HepG2 (cell line): ENCODE measurements around the gene PIEZO1. TPM values are rescaled to one million over a fixed set of nuclear protein-coding genes. Genes with fewer than 3 reads are reported as not detected.

Source experiments
- ATAD3A ChIP-seq: sonication (generic); formaldehyde crosslinking; IDR thresholded peaks from 2 replicates; pipeline ENCODE4 v1.4.0; 2020; ENCODE audit warnings: missing genetic modification reagents
- DMAP1 ChIP-seq: IDR thresholded peaks from 2 replicates; pipeline ENCODE4 v1.6.1; 2016
- SIX4 ChIP-seq: sonication (generic); formaldehyde crosslinking; IDR thresholded peaks from 2 replicates; pipeline ENCODE4 v1.4.0; 2020; ENCODE audit warnings: missing genetic modification reagents
- ZFP82 ChIP-seq: sonication (generic); formaldehyde crosslinking; IDR thresholded peaks from 2 replicates; pipeline ENCODE4 v1.5.1; 2020; ENCODE audit warnings: mild to moderate bottlenecking, missing genetic modification reagents, borderline replicate concordance
- ZNF33A ChIP-seq: sonication (generic); formaldehyde crosslinking; IDR thresholded peaks from 2 replicates; pipeline ENCODE4 v1.5.1; 2020; ENCODE audit warnings: missing genetic modification reagents, mild to moderate bottlenecking, moderate library complexity, borderline replicate concordance
- ZNF558 ChIP-seq: sonication (generic); formaldehyde crosslinking; IDR thresholded peaks from 2 replicates; pipeline ENCODE4 v1.9.0; 2022; ENCODE audit warnings: mild to moderate bottlenecking, missing genetic modification reagents, borderline replicate concordance
- polyA plus RNA-seq, 8 experiments: library from polyadenylated mRNA; depleted of rRNA in 3 of 8; stranded (reverse) in 7 of 8; unstranded in 1 of 8; fragments of >200 nt; fragmentation: Illumina TruSeq in 4 of 8; extraction: Trizol in 4 of 8; gene quantifications; 2 replicates each; pipeline versions ENCODE4 v1.2.1 to v1.2.3, GENCODE V29; 2011 to 2016; ENCODE audit warnings: low read depth in 4 of 8, missing spikeins in 1 of 8, mixed read lengths in 1 of 8; ENCODE audit not compliant: insufficient read depth in 1 of 8
- total RNA-seq, 5 experiments: library from RNA; depleted of rRNA; stranded (reverse); fragments of >200 nt; fragmentation: Illumina TruSeq; extraction: Trizol; gene quantifications; 2 replicates each; pipeline ENCODE4 v1.2.3, GENCODE V29; 2016; ENCODE audit warnings: low read depth in 1 of 5
- TF ChIP-seq, protein P1 (sequence below): sonication (generic); formaldehyde crosslinking; IDR thresholded peaks from 2 replicates; pipeline ENCODE4 v1.8.0; 2022; ENCODE audit warnings: mild to moderate bottlenecking, missing genetic modification reagents, moderate library complexity
- TF ChIP-seq, protein P2 (sequence below), 2 experiments: fragments of 450-650 bp in 1 of 2; sonication (generic) in 1 of 2; formaldehyde crosslinking in 1 of 2; IDR thresholded peaks; 2 replicates each; pipeline versions ENCODE4 v1.6.1 to v1.8.0; 2016 to 2022; ENCODE audit warnings: antibody characterized with exemption in 1 of 2, mild to moderate bottlenecking in 1 of 2, missing genetic modification reagents in 1 of 2
- TF ChIP-seq, protein P3 (sequence below): sonication (generic); formaldehyde crosslinking; IDR thresholded peaks from 2 replicates; pipeline ENCODE4 v1.4.0; 2020; ENCODE audit warnings: missing genetic modification reagents, borderline replicate concordance
- TF ChIP-seq, protein P4 (sequence below): IDR thresholded peaks from 2 replicates; pipeline ENCODE4 v1.6.1; 2018; ENCODE audit warnings: missing genetic modification reagents
- TF ChIP-seq, protein P5 (sequence below): sonication (generic); formaldehyde crosslinking; conservative IDR thresholded peaks from 2 replicates; pipeline ENCODE4 v1.8.0; 2022; ENCODE audit warnings: mild to moderate bottlenecking, moderate library complexity, missing genetic modification reagents

Gene PIEZO1
- total and polyA plus RNA-seq, 2 of the 13 experiments (the other 11 are each of a cell fraction or from before 2014, with no cell fraction given) = 67.9 to 85.0 TPM

DNA sequence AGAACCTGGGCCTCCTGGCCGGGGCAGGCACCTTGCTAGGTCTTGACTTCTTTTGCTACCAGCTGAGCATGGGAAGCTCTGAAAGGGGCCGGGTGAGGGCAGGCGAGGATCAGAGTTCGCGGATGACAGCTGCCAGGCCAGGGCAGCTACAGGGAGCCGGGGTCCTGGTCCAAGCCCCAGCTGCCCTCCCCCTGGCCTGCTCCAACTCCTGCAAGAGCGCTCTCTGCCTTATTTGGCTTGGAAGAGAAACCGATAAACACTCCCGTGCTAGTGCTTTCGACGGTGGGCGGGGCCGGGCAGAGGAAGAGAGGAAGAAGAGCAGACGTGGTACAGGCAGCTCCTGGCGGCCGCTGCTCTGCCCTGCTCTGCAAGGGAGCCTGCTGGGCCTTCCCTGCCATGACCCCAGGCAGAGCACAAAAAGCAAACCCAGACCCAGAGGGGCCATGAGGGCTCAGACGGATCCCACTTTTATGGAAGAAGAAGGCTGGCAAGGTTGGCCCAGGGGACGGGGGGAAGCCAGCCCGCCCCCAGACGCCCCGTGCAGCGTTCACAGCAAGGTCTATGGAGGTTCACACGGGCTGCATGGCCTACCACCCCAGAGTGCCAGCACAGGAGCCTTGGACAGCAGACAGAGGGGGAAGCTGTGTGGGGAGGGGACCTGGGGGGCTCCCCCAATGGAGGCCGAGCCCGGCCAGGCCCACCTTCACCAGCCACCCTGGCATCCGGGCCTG lies 25.6 kb downstream of the PIEZO1 start (continued):
- TF ChIP-seq, protein P1, sequence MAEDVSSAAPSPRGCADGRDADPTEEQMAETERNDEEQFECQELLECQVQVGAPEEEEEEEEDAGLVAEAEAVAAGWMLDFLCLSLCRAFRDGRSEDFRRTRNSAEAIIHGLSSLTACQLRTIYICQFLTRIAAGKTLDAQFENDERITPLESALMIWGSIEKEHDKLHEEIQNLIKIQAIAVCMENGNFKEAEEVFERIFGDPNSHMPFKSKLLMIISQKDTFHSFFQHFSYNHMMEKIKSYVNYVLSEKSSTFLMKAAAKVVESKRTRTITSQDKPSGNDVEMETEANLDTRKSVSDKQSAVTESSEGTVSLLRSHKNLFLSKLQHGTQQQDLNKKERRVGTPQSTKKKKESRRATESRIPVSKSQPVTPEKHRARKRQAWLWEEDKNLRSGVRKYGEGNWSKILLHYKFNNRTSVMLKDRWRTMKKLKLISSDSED (CRISPR knock-in tag) = no peak
- TF ChIP-seq ATAD3A (no peak), ZNF558 (CRISPR knock-in tag) (0 out of 2 replicates have a peak, but pooled peaks have one; percentile 75), DMAP1 (peak; percentile 49; the same call in 1 of the 2 replicates), ZNF33A (CRISPR knock-in tag) (no peak), ZFP82 (0 out of 2 replicates have a peak, but pooled peaks have one; percentile 28), SIX4 (CRISPR knock-in tag) (peak; percentile 65; the same call in 1 of the 2 replicates)
- TF ChIP-seq, protein P2, sequence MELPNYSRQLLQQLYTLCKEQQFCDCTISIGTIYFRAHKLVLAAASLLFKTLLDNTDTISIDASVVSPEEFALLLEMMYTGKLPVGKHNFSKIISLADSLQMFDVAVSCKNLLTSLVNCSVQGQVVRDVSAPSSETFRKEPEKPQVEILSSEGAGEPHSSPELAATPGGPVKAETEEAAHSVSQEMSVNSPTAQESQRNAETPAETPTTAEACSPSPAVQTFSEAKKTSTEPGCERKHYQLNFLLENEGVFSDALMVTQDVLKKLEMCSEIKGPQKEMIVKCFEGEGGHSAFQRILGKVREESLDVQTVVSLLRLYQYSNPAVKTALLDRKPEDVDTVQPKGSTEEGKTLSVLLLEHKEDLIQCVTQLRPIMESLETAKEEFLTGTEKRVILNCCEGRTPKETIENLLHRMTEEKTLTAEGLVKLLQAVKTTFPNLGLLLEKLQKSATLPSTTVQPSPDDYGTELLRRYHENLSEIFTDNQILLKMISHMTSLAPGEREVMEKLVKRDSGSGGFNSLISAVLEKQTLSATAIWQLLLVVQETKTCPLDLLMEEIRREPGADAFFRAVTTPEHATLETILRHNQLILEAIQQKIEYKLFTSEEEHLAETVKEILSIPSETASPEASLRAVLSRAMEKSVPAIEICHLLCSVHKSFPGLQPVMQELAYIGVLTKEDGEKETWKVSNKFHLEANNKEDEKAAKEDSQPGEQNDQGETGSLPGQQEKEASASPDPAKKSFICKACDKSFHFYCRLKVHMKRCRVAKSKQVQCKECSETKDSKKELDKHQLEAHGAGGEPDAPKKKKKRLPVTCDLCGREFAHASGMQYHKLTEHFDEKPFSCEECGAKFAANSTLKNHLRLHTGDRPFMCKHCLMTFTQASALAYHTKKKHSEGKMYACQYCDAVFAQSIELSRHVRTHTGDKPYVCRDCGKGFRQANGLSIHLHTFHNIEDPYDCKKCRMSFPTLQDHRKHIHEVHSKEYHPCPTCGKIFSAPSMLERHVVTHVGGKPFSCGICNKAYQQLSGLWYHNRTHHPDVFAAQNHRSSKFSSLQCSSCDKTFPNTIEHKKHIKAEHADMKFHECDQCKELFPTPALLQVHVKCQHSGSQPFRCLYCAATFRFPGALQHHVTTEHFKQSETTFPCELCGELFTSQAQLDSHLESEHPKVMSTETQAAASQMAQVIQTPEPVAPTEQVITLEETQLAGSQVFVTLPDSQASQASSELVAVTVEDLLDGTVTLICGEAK (IDR thresholded peaks at IDR 0.05) = no peak
- TF ChIP-seq, protein P2 (CRISPR knock-in tag; IDR thresholded peaks at IDR 0.05) = peak; percentile 62
- TF ChIP-seq, protein P3, sequence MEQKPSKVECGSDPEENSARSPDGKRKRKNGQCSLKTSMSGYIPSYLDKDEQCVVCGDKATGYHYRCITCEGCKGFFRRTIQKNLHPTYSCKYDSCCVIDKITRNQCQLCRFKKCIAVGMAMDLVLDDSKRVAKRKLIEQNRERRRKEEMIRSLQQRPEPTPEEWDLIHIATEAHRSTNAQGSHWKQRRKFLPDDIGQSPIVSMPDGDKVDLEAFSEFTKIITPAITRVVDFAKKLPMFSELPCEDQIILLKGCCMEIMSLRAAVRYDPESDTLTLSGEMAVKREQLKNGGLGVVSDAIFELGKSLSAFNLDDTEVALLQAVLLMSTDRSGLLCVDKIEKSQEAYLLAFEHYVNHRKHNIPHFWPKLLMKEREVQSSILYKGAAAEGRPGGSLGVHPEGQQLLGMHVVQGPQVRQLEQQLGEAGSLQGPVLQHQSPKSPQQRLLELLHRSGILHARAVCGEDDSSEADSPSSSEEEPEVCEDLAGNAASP (CRISPR knock-in tag) = peak; percentile 74; the same call in 1 of the 2 replicates
- TF ChIP-seq, protein P4, sequence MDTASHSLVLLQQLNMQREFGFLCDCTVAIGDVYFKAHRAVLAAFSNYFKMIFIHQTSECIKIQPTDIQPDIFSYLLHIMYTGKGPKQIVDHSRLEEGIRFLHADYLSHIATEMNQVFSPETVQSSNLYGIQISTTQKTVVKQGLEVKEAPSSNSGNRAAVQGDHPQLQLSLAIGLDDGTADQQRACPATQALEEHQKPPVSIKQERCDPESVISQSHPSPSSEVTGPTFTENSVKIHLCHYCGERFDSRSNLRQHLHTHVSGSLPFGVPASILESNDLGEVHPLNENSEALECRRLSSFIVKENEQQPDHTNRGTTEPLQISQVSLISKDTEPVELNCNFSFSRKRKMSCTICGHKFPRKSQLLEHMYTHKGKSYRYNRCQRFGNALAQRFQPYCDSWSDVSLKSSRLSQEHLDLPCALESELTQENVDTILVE = no peak
- TF ChIP-seq, protein P5, sequence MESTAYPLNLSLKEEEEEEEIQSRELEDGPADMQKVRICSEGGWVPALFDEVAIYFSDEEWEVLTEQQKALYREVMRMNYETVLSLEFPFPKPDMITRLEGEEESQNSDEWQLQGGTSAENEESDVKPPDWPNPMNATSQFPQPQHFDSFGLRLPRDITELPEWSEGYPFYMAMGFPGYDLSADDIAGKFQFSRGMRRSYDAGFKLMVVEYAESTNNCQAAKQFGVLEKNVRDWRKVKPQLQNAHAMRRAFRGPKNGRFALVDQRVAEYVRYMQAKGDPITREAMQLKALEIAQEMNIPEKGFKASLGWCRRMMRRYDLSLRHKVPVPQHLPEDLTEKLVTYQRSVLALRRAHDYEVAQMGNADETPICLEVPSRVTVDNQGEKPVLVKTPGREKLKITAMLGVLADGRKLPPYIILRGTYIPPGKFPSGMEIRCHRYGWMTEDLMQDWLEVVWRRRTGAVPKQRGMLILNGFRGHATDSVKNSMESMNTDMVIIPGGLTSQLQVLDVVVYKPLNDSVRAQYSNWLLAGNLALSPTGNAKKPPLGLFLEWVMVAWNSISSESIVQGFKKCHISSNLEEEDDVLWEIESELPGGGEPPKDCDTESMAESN (CRISPR knock-in tag) = 0 out of 2 replicates have a peak, but pooled peaks have one; percentile 23
